Erythroblast (primary cell): ENCODE results near the gene PLXNA3.

Experiments
- DNase-seq, 2 experiments: peaks; one replicate each; lab custom pipeline; 2025; lab: John Stamatoyannopoulos, UW
- GATA1 ChIP-seq: IDR thresholded peaks from 2 replicates; pipeline ENCODE4 v1.6.1; 2011; ENCODE audit warnings: low read depth, mild to moderate bottlenecking, control low read depth, low read length, moderate library complexity
- POLR2A ChIP-seq: IDR thresholded peaks from 2 replicates; pipeline ENCODE4 v1.6.1; 2011; ENCODE audit warnings: mild to moderate bottlenecking, low read length

Gene PLXNA3

GRCh38 chrX:154428176-154429171 lies 29.6 kb upstream of the PLXNA3 start, which contains the start of gene ATP6AP1:
TSS of gene ATP6AP1 (plus strand) at chrX:154428677. CDS start at chrX:154428693, 16 bp downstream.
- DNase-seq = peak; percentile 94
- no peak for TF ChIP-seq GATA1
- TF ChIP-seq POLR2A = peak; percentile 72

- DNase-seq = no peak
- TF ChIP-seq GATA1 (no peak), POLR2A (no peak)
These were observed 28.4 kb upstream of the PLXNA3 start for GRCh38 chrX:154429711-154430110.

- TF ChIP-seq GATA1 (no peak), POLR2A (no peak)
- DNase-seq = peak in 1 of 2 experiments; percentile 21
These were observed 27.6 kb upstream of the PLXNA3 start for GRCh38 chrX:154430479-154430878.

- TF ChIP-seq GATA1 = no peak
- TF ChIP-seq POLR2A = no peak
- DNase-seq = no peak
These were observed 27.2 kb upstream of the PLXNA3 start for GRCh38 chrX:154430916-154431315.

- DNase-seq = no peak
- TF ChIP-seq GATA1 = no peak
These were observed 26.7 kb upstream of the PLXNA3 start for GRCh38 chrX:154431341-154431740.

GRCh38 chrX:154432210-154432609 lies 25.9 kb upstream of the PLXNA3 start:
- DNase-seq = no peak
- TF ChIP-seq POLR2A = no peak
- no peak for TF ChIP-seq GATA1

- TF ChIP-seq POLR2A = no peak
- no peak for TF ChIP-seq GATA1
- no peak for DNase-seq
These were observed 24.5 kb upstream of the PLXNA3 start for GRCh38 chrX:154433605-154434004.

GRCh38 chrX:154434394-154435168 lies 23.5 kb upstream of the PLXNA3 start:
- no peak for DNase-seq
- TF ChIP-seq POLR2A = no peak
- no peak for TF ChIP-seq GATA1

GRCh38 chrX:154435171-154435733 lies 22.8 kb upstream of the PLXNA3 start:
- no peak for DNase-seq
- no peak for TF ChIP-seq GATA1
- no peak for TF ChIP-seq POLR2A

- DNase-seq = peak; percentile 77 to 84
- no peak for TF ChIP-seq GATA1
- TF ChIP-seq POLR2A = no peak
These were observed 21.6 kb upstream of the PLXNA3 start for GRCh38 chrX:154436374-154436982.

GRCh38 chrX:154436983-154437752 lies 20.9 kb upstream of the PLXNA3 start, which contains the start of gene GDI1:
TSS of gene GDI1 (plus strand) at chrX:154437154. CDS start at chrX:154437255, 101 bp downstream.
- no peak for TF ChIP-seq GATA1
- peak; percentile 27 for TF ChIP-seq POLR2A
- peak; percentile 77 to 84 for DNase-seq

- TF ChIP-seq GATA1 (no peak), POLR2A (no peak)
- DNase-seq = no peak
These were observed 19.8 kb upstream of the PLXNA3 start for GRCh38 chrX:154437971-154438893.
